Activated CD4-positive, alpha-beta T cell treated with anti-CD3 and anti-CD28 coated beads, Interleukin-2, amount 50 U/mL, for 24 hours (primary cell): ENCODE results near the gene LYPD1.

Experiments
- DNase-seq, 2 donors: peaks; one replicate each; pipeline ENCODE4 v3.0.0-alpha.2; 2020; ENCODE audit warnings: low read depth in 1 of 2, low spot score in 1 of 2

Gene LYPD1

DNA sequence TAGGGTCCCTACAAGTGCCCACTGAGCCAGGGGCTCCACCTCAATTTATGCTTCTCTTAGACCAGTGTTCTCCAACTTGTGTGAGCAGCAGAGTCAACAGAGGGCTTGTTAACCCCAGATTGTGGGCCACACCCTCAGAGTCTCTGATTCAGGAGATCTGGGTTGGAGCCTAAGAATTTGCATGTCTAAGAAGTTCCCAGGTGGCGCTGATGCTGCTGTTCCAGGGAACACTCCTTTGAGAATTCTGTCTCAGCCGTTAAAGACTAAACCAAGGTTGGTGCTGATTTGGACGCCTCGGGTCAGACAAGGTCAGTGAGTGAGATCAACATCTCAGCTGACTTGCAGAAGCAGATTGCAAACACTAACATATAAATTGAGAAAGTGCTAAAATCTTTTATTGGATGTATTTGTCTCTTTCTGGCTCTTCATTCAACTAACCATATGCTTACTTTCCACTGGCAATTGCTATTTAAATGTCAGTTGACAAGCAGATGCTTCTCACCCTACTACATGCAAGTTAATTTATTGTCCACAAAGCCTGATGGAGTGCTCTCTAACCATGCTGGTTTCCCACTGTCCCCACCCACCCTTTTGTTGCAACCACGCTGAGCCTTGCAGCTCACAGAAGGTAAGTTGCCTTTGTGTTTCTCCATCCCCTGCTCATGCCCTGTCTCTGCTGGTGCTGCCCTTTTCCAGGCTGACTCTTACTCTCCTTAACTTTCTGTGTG, 31.5 kb downstream of the LYPD1 start:
- no peak for DNase-seq

DNA sequence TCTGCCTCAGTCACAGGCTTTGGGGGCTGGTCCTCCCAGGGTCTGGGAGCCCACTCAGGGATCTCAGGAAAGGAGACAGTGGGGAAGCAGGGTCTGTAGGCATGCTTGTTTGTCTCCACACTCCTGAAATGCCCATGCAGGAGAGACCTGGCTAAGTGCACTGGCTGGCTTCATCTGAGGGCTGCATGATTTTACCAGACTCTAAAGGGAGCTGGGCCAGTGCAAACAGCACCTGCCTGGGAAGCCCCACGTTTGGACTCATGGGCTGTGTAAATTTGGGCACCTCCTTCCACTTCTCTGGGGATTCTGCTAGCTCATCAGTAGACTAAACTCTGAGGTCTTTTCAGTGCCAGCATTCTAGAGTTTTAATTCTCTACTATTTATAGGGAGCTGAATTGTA, 33.7 kb downstream of the LYPD1 start:
- DNase-seq, result no peak

DNA sequence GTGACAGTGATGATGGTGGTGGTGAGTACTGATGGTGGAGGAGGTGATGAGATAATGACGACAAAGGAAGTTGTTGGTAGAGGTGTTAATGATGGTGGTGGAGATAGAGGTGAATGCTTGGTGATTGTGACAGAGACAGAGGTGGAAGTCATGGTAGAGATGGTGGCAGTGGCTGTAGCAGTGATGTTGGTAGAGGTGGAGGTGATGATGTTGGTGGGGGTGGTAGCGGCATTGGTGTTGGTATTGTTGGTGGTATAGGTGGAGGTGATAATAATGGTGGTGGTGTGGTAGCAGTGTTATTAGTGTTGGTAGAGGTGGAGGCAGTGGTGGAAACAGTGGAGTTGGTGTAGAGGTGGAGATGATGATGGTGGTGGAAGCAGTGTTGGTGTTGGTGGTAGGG, 36.4 kb downstream of the LYPD1 start:
- no peak for DNase-seq

- DNase-seq, result no peak
Observed at GRCh38 chr2:132632000-132632649, 37.9 kb downstream of the LYPD1 start.

DNA sequence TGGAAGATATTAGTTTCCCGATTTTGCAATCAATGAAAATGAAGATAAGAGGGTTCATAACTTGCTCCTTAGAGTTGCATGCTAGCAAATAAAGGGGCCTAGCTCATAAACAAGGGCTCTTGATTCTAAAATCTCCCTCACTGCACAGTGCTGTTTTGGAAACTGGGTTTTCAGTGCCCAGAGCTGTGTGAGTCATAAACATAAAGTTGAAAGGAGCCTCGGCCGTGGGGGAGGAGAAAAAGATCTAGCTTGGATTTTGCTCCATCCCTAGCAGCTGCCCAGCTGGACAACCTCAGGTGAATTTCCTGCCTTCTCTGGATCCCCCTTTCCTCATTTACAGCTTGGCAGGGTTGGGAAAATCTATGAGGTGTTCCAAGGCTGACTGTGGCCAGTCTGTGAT, 42.5 kb downstream of the LYPD1 start:
- no peak for DNase-seq

- no peak for DNase-seq
Observed at GRCh38 chr2:132623096-132623839, 46.7 kb downstream of the LYPD1 start.

DNA sequence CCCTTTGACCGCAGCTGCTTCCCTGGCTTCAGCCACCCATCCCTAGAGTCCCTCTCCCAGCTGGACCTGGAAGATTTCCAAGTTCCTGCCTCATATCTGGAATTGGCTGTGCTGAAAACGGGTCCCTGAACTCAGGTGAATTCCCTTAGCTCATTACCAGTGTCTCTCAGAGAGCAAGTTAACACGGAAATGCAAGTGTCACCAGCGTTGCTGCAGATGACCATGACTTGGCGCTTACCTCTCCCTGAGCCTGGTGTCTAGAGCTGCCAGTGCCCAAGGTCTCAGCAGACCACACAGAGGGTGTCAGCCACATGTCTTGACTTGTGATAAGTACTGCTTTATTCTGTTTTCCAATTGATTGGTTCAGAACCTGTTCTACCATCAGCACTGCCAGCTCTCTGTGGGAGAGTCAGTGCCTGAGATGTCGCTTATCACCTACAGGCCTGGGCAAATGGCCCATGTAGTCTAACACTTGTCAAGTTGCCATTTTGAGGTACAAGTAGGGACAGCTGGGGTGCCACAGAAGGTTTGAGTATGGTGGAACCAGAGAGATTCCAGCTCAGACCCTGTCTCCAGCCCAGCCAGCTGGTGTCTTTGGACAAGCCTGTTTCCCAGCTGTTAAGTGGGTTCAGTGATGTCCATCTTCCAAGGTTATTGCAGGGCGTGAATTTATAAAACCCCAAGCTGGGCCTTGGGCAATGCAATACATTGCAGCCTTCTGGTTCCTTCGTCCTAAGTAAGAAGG, 48.7 kb downstream of the LYPD1 start:
- no peak for DNase-seq

DNA sequence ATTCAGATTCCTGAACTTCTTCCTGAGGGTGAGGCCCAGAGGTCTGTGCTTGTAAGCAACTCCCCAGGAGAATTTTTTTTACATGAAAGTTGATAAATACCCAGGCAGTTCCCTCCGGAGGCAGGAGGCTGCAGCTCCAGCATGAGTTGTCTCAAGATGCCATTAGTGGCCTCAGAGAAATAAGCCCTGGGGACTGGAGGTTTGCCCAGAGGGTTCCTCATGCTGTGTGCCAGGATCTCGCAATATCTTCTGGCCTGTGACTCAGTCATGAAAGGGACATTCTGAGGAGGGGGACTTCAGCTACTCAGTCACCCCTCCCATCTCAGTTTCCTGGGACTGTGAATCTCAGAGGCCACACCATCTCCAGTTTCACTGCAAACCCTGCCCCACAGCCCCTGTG, 49.9 kb downstream of the LYPD1 start:
- DNase-seq, result no peak

GRCh38 chr2:132618734-132619133, 51.3 kb downstream of the LYPD1 start:
- no peak for DNase-seq

GRCh38 chr2:132617989-132618388, 52.0 kb downstream of the LYPD1 start:
- DNase-seq, result no peak

DNA sequence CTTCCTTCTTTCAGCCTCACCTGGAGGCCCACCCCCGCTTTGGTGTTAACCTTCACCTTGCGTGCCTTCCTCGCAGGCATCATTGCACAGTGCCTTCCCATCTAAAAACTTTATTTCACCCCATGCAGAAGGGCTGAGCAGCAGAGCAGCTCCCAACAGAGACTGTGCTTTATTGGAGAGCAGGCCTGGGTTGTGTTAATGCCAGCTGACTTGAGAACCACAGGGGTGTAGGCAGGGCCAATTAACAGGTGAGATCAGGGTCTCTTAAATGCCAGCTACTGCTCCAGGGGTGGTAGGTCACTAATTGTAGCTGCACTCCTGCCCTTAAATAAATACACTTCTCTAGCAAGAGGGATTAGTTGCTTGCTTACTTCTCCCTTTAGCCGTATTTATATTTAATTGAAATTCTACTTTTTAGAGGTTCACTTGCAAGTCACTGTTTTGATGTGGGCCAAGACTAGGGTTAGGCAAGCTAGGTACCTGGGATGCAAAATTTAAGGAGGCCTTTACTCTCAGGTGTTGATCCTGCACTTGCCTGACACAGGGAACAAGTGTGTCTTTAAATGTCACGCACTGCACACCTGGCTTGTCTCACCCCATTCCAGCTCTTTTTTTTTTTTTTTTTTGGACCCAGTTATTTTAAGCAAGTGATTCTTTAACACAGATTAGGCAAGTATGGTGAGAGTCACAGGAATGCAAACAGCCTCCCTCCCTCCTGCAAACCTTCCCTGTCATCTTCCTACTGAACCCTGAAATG, 54.5 kb downstream of the LYPD1 start:
- no peak for DNase-seq

GRCh38 chr2:132611719-132612118, 58.3 kb downstream of the LYPD1 start:
- no peak for DNase-seq

GRCh38 chr2:132609101-132609890, 60.7 kb downstream of the LYPD1 start:
- no peak for DNase-seq

GRCh38 chr2:132608311-132608710, 61.7 kb downstream of the LYPD1 start:
- DNase-seq, result no peak

DNA sequence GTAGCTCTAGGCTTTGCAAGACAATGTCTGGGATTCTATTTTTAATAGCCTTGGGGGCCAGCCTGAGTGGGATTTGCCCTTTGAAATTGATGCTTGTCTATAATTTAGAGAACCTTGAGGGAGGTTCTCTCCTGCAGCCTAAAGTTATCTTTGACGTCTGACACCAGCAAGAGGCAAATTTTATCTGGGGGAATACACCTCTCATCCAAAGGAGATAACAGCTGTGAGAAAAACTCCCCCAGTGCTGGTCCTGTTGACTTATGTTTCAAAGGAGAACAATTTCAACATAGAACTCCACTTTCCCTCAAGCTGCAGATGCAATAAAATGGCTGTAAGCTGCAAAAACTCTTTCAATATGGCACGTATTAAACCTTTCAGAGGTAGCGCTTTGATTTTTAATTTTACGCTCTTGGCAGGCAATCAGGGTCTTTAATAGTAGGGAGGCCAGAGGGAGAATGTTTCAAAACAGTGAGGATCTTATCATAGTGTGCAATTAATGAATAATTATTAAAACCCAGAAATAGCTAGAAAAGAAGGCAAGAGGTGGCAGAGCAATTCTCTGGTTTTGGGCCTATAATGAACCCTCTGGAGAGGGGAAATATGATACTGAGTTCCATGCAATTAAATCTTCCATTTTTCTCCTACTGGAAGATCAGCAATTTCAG, 62.4 kb downstream of the LYPD1 start:
- DNase-seq, result no peak

DNA sequence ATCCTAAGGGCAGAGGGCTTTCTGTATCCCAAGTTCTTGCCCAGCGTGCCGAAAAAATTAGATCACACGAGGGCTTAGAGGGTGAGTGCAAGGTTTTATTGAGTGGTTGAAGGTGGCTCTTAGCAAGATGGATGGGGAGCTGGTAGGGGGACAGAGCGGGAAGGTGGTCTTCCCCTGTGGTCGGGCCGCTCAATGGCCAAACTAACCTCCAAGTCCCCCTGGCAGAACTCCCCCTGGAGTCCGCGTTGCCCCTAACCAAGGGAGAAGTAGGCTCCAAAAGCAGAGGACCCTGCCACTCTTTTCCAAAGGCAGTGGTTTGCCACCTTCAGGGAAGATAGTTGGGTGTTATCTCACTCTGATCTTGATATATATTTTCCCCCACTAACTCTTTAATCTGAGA, 63.4 kb downstream of the LYPD1 start:
- DNase-seq, result no peak

- DNase-seq, result no peak
Observed at GRCh38 chr2:132605236-132606180, 64.5 kb downstream of the LYPD1 start.

GRCh38 chr2:132604561-132604960, 65.4 kb downstream of the LYPD1 start:
- no peak for DNase-seq
